ENCODE measurements around the gene LGI2.

- TF ChIP-seq CTCF (IDR thresholded peaks at IDR 0.05) (no peak), EP300 (IDR thresholded peaks at IDR 0.05) (no peak)
These were observed 64.7 kb downstream of the LGI2 start for GRCh38 chr4:24966076-24966475.
